HG03103 (cell line): ENCODE measurements around the gene MEF2D.

Source experiments
- ATAC-seq: cut with Tn5 transposase; IDR thresholded peaks from one replicate; pipeline ENCODE4 v1.9.1; 2021; ENCODE audit warnings: low read depth; ENCODE audit not compliant: unreplicated experiment

MEF2D gene

GRCh38 chr1:156525071-156525501 is 24.5 kb upstream of the MEF2D start:
- ATAC-seq: no peak

- no peak for ATAC-seq
Observed at GRCh38 chr1:156524481-156524869, 23.9 kb upstream of the MEF2D start.

- ATAC-seq: no peak
Observed at GRCh38 chr1:156523801-156524480, 23.4 kb upstream of the MEF2D start.

- ATAC-seq: no peak
Observed at GRCh38 chr1:156522443-156522970, 21.9 kb upstream of the MEF2D start.

- ATAC-seq: no peak
Observed at GRCh38 chr1:156517748-156518147, 17.2 kb upstream of the MEF2D start.

- ATAC-seq: no peak
Observed at GRCh38 chr1:156516821-156517220, 16.2 kb upstream of the MEF2D start.

- no peak for ATAC-seq
Observed at GRCh38 chr1:156515956-156516355, 15.4 kb upstream of the MEF2D start.

GRCh38 chr1:156513185-156513584 is 12.6 kb upstream of the MEF2D start:
- ATAC-seq: no peak

GRCh38 chr1:156511644-156512043 is 11.1 kb upstream of the MEF2D start:
- no peak for ATAC-seq

- no peak for ATAC-seq
Observed at GRCh38 chr1:156510709-156511108, 10.1 kb upstream of the MEF2D start.

GRCh38 chr1:156509424-156510034 is 9.0 kb upstream of the MEF2D start:
- ATAC-seq: no peak

GRCh38 chr1:156508955-156509234 is 8.3 kb upstream of the MEF2D start:
- ATAC-seq: no peak

GRCh38 chr1:156508205-156508954 is 7.8 kb upstream of the MEF2D start:
- ATAC-seq: no peak

- ATAC-seq: no peak
Observed at GRCh38 chr1:156506450-156506849, 5.9 kb upstream of the MEF2D start.

GRCh38 chr1:156505679-156506298 is 5.2 kb upstream of the MEF2D start:
- no peak for ATAC-seq

GRCh38 chr1:156504821-156505678 is 4.5 kb upstream of the MEF2D start:
- peak; percentile 29 for ATAC-seq

GRCh38 chr1:156504438-156504813 is 3.9 kb upstream of the MEF2D start:
- no peak for ATAC-seq

GRCh38 chr1:156503698-156504437 is 3.3 kb upstream of the MEF2D start:
- no peak for ATAC-seq

- no peak for ATAC-seq
Observed at GRCh38 chr1:156502894-156503697, 2.5 kb upstream of the MEF2D start.
